Measurements from ENCODE around the gene DLX5.
A peak's percentile ranks its signal among the peaks of the same experiment; 100 is the strongest.

The DLX5 gene

GRCh38 chr7:97018126-97018601, 6.5 kb downstream of the DLX5 start:
- DNase-seq: no peak

- DNase-seq: no peak
Measured at GRCh38 chr7:97017192-97018125, 7.2 kb downstream of the DLX5 start.

DNA sequence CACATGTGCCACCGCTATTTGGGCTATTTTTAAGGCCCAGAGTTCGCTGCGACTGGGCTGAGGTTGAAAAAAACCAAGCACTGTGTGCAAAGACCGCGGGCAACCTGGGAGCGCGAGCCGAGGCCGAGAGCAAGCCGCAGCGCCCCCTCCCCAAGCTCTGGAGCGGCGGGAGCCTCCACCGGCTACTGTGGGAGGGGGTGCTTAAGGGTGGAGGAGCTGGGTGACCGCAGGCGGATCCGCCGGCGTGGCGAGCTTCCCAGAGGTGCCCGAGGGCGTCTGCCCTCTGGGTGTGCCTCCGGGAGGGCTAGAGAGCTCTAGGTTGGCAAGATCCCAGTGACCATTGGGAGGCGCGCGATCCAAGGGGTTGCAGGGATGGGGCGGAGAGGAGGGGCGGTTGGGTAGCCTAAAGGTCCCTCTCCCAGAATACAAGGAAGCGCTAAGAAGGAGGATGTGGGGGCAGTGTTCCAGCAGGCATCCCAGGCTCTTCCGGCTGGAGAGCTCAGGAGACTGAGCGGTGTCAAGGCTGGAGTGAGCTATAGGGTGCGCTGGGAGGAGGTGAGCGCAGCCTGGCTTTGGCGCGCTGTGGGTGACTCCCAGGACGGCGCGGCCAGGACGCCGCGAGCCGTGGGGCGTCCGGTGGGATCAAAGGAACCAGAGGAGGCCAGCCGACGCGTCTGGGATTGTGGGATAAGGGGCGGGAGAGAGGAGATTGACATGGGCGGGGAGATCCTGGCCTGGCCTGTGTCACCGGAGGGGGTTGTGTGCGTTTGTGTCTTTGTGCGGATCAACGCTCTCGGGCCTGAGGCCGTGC, 8.0 kb downstream of the DLX5 start:
- DNase-seq: peak; percentile 72

- no peak for DNase-seq
Measured at GRCh38 chr7:97015756-97016380, 8.8 kb downstream of the DLX5 start.

DNA sequence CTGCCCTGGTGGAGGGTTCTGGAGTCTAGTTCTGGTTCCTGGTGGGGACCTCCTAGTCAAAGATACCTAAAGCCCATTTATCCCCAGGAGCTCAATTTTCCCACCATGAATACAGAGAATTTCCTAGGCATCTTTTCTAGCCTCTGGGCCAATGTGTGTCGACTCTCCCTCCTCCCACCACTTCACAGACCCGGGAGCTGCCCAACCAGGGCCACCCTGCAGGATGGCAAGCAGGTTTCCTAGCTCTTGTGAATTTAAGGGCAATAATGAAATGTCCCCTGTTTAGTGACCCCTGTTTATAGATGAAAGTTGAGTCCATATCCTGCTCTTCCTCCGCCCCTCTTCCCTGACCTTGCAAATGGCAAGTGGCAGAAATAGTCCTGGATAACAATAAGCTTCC, 9.4 kb downstream of the DLX5 start:
- DNase-seq: no peak

- DNase-seq: peak; percentile 75
Measured at GRCh38 chr7:97014145-97014750, 10.4 kb downstream of the DLX5 start.

DNA sequence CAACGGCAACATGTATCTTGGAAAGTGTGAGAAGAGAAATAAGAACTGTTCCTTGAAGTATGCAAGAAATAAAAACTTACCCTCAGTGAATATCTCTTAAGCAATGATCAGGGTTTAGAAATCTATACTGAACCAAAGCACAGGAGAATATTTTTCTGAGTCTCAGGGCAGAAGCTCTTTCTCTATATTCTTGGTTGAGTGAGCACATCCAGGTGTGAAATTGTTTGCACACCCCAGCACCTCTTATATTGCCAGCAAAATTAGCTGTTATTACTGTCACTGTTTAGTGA, 10.8 kb downstream of the DLX5 start:
- no peak for DNase-seq

DNA sequence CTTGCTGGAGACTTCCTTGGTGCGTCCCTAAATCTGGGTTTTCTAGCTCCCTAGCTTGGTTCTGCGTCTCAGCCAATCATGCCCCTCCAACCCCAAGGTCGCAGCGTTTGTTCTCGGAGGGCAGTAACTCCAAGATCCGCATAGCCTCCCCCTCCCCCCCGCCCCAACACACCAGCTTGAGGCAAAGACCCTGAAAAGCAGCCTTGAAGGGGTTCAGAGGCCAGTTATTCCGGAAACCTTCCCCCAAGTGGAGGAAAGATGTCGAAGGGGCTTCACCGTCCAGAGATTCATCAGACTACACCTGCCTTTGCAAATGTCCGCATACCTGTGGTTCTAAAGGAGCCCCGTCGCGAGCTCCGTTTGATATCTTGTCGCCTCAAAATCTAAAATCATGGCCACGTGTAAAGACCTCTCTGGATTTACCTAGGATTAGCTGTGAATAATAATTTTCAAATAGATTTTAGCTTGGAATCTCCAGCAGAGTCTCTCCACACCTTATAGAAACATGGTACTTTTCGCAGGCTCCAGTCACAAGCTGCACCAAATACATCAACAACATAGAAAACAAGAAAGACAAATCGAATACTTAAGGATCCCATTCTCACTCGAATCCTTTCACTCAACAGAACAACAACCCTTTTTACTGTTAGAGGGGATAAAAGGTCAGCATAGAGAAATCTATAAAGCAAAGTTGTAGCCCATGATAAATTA, 11.3 kb downstream of the DLX5 start:
- DNase-seq: no peak

DNA sequence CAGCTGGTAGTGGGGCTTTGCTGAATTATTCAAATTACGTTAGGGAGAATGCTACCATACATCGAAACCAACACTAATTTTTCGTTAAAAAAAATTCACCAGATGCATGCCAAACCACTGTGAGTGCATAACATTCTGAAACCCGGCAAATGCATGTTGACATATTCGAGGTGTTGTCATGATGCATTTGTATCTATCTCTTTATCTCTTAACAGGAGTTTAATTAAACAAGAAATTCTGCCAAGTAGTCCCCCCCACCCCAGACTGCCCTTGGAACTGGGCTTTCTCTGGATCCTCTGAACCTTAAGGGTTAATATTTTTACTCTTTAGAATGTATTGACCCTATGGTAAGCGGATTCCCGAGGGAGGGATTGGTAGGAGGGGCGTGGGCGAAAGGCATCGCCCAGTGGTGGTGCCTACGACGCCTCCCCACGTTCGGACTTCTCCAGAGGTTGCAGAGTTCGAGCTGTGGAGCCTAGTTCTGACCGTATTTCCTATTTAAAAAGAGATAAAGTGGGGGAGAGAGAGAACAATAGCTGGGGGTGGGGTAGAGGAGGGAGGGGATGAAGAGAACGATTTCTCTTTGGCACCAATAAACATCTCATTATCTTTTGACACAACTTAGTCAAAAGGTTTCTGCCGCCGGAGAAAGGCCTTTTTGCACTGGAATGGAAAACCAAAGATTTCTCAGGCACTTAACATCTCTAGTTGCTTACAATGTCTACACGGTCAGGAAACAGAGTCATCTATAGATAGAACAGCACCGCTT, 12.1 kb downstream of the DLX5 start:
- DNase-seq: peak; percentile 77

GRCh38 chr7:97011536-97012364, 12.9 kb downstream of the DLX5 start:
- peak; percentile 99 for DNase-seq

DNA sequence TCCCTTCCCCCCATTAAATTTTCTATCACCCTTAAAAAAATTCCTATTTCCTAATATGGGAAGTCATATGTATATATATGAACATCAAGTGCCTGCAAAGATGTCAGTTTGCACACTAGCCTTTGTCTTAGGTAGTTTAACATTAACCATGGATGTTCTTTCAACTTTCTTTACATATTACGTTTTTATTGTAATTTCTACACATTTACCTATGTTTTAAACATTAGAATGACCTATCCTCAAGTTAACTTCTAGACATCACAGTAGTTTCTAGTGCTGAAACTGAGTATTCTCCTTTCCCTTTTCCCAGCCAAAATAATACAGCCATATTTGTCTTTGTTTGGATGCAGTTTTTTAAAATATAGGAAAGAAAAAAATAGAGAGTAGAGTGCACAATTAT, 13.5 kb downstream of the DLX5 start:
- DNase-seq: no peak

- no peak for DNase-seq
Measured at GRCh38 chr7:97009753-97010732, 14.6 kb downstream of the DLX5 start.

DNA sequence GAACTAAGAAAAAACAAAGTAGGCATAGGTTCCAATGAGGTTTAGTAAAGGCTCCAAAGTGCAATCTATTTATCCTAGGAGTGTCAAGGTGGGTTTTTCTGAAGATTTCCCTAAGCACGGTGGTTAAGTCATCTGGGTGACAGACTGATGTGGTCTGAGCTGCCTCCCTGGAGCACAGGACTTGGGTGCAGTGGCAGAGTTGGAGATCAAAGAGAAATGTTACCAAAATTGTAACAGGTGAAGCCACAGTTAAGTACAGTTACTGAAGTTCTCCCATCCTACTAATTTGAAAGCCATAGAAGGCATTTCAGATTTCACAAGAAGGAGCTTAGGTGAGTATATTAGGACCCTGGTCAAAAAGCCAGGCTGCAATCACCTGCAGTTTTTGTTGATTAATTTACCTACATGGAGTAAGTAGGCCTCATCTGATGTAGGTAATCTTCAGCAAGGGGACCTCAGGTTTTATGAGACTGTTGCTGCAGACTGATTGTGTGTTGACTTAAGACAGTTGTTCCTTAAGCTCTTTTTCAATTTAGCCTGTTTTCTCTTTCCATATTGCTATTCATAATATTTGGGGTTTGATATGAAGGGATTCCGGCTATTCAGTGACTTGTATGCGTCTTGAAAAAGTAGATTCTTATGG, 16.2 kb downstream of the DLX5 start:
- DNase-seq: no peak

- DNase-seq: no peak
Measured at GRCh38 chr7:97007583-97007861, 17.1 kb downstream of the DLX5 start.

- DNase-seq: no peak
Measured at GRCh38 chr7:97006816-97007582, 17.6 kb downstream of the DLX5 start.

DNA sequence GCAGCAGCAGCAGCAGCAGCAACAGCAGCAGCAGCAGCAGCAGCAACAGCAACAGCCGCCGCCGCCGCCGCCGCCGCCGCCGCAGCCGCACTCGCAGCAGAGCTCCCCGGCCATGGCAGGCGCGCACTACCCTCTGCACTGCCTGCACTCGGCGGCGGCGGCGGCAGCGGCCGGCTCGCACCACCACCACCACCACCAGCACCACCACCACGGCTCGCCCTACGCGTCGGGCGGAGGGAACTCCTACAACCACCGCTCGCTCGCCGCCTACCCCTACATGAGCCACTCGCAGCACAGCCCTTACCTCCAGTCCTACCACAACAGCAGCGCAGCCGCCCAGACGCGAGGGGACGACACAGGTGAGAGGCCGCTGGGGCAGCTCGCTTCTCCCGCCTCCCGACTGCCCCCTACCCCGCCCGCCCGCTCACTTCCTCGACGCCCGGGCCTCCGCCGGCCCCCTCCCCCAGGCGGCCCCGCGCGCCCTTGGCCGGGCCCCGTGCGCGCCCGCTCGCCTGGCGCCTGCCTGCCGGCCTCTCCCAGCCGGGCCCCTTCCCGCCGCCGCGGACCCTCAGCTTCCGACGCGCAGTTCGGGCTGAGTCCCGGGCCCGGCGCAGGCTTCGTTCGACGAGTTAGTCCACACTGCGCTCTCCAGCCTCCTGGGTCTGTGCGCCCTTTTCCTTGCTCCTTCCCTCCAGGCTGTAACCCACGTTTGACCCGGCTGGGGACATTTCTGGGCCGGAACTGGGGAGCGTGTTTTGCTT, 18.4 kb downstream of the DLX5 start:
- no peak for DNase-seq
